HEK293 (cell line): Measurements from ENCODE around the gene MLKL.
"Not testable (repeated sequence)": the region's sequence is repeated elsewhere in the genome, so short reads cannot be mapped to it uniquely, and the experiment has no call there.

ENCODE experiments used
- CTCF ChIA-PET: fragments of 350-600 bp; formaldehyde crosslinking; extraction: SDS; loops from one replicate; lab custom pipeline; 2021; ENCODE audit warnings: antibody characterized with exemption; lab: Yijun Ruan, JAX
- POLR2A ChIA-PET: fragments of 300-600 bp; formaldehyde crosslinking; extraction: SDS; loops from one replicate; lab custom pipeline; 2020; ENCODE audit warnings: antibody characterized with exemption, inconsistent platforms; lab: Yijun Ruan, JAX
- H3K27ac ChIP-seq: fragments of 200-500 bp; sonication (Bioruptor generic); 2 replicates; pipeline ENCODE4 v1.5.1; 2014; ENCODE audit warnings: low read depth, low read length, control low read depth, inconsistent platforms; ENCODE audit errors: extremely low read depth
- H3K36me3 ChIP-seq, 2 experiments: fragments of 200-500 bp in 1 of 2; sonication (Bioruptor generic) in 1 of 2; 1 replicate in 1 of 2; 2 replicates in 1 of 2; pipeline ENCODE4 v1.5.1; 2014 to 2017; ENCODE audit warnings: inconsistent platforms in 2 of 2, low read length in 2 of 2; ENCODE audit not compliant: control insufficient read depth in 2 of 2, insufficient read depth in 1 of 2
- H3K4me1 ChIP-seq: fragments of 200-500 bp; sonication (Bioruptor generic); 2 replicates; pipeline ENCODE4 v1.5.1; 2014; ENCODE audit warnings: mild to moderate bottlenecking, low read length, inconsistent platforms; ENCODE audit not compliant: control insufficient read depth, insufficient read depth
- H3K4me3 ChIP-seq: 2 replicates; pipeline ENCODE4 v1.5.1; 2011; ENCODE audit warnings: low read depth, mild to moderate bottlenecking, control low read depth, low read length, moderate library complexity
- H3K9me3 ChIP-seq: fragments of 200-500 bp; sonication (Bioruptor generic); 2 replicates; pipeline ENCODE4 v1.5.1; 2014; ENCODE audit warnings: low read depth, low read length, inconsistent platforms; ENCODE audit not compliant: control insufficient read depth, insufficient read depth
- ELK4 ChIP-seq: IDR thresholded peaks from 2 replicates; pipeline ENCODE4 v1.6.1; 2011; ENCODE audit warnings: mild to moderate bottlenecking, low read depth, low read length, borderline replicate concordance
- REST ChIP-seq: fragments of 450-650 bp; formaldehyde crosslinking; IDR thresholded peaks from 2 replicates; pipeline ENCODE4 v1.5.1; 2016; ENCODE audit warnings: missing biosample characterization, missing genetic modification characterization
- ZBTB17 ChIP-seq: fragments of 450-650 bp; formaldehyde crosslinking; IDR thresholded peaks from 2 replicates; pipeline ENCODE4 v1.5.1; 2016; ENCODE audit warnings: missing biosample characterization, missing genetic modification characterization
- ZBTB6 ChIP-seq: fragments of 450-650 bp; formaldehyde crosslinking; IDR thresholded peaks from 2 replicates; pipeline ENCODE4 v1.5.1; 2017; ENCODE audit warnings: missing biosample characterization, missing genetic modification characterization
- ZEB2 ChIP-seq: fragments of 450-650 bp; formaldehyde crosslinking; IDR thresholded peaks from 2 replicates; pipeline ENCODE4 v1.5.1; 2016; ENCODE audit warnings: missing biosample characterization, missing genetic modification characterization
- ZFP37 ChIP-seq: fragments of 450-650 bp; formaldehyde crosslinking; IDR thresholded peaks from 2 replicates; pipeline ENCODE4 v1.5.1; 2016; ENCODE audit warnings: missing biosample characterization, missing genetic modification characterization
- ZNF433 ChIP-seq: fragments of 450-650 bp; formaldehyde crosslinking; IDR thresholded peaks from 2 replicates; pipeline ENCODE4 v1.5.1; 2016; ENCODE audit warnings: missing biosample characterization, missing genetic modification characterization, low read depth
- ZNF555 ChIP-seq: fragments of 450-650 bp; formaldehyde crosslinking; conservative IDR thresholded peaks from 2 replicates; pipeline ENCODE4 v1.5.1; 2017; ENCODE audit warnings: missing biosample characterization, mild to moderate bottlenecking, missing genetic modification characterization, inconsistent platforms
- ZNF560 ChIP-seq: fragments of 450-650 bp; formaldehyde crosslinking; IDR thresholded peaks from 2 replicates; pipeline ENCODE4 v1.5.1; 2017; ENCODE audit warnings: missing biosample characterization, missing genetic modification characterization, borderline replicate concordance
- ZNF610 ChIP-seq: fragments of 450-650 bp; formaldehyde crosslinking; IDR thresholded peaks from 2 replicates; pipeline ENCODE4 v1.5.1; 2016; ENCODE audit warnings: missing biosample characterization, missing genetic modification characterization, borderline replicate concordance
- ZSCAN4 ChIP-seq: fragments of 450-650 bp; formaldehyde crosslinking; IDR thresholded peaks from 2 replicates; pipeline ENCODE4 v1.5.1; 2017; ENCODE audit warnings: missing biosample characterization, missing genetic modification characterization

The MLKL gene

GRCh38 chr16:74724820-74725549 is 24.3 kb upstream of the MLKL start:
- Histone ChIP-seq H3K4me3 (no peak overlapping the region), H3K27ac (no peak overlapping the region), H3K36me3 (no peaks in the 10 kb centered on the region), H3K9me3 (no peaks in the 10 kb centered on the region; the same call in 1 of the 2 replicates), H3K4me1 (no peaks in the 10 kb centered on the region)
- CTCF ChIA-PET, result interaction anchor here (0.6 to 1.3 kb wide), 5 partner anchors 11 to 450 kb away, joined by 3 to 4 read pairs (median 3); no protein-coding TSS in a partner anchor
- no peak for TF ChIP-seq ZNF433
- no peak for TF ChIP-seq ZNF610 (tag by site-specific recombination)
- TF ChIP-seq ZSCAN4 (tag by site-specific recombination), result no peak
- TF ChIP-seq ZBTB17 (tag by site-specific recombination), result no peak
- no peak for TF ChIP-seq ZBTB6 (tag by site-specific recombination)
- TF ChIP-seq ZEB2 (tag by site-specific recombination), result no peak
- no peak for TF ChIP-seq ELK4
- TF ChIP-seq ZFP37, result no peak
- POLR2A ChIA-PET, result interaction anchor here (0.5 kb wide), 1 partner anchor 109 kb away, joined by 3 read pairs; no protein-coding TSS in a partner anchor

- ChIA-PET POLR2A (interaction anchor here (1.2 kb wide), 1 partner anchor 9 kb away, joined by 3 read pairs; no protein-coding TSS in a partner anchor), CTCF (interaction anchor here (0.6 to 1.9 kb wide), 3 partner anchors 13 to 142 kb away, joined by 3 to 7 read pairs (median 3); no protein-coding TSS in a partner anchor)
- Histone ChIP-seq H3K4me1 (no peaks in the 10 kb centered on the region), H3K4me3 (no peak overlapping the region), H3K9me3 (no peaks in the 10 kb centered on the region; the same call in 1 of the 2 replicates), H3K27ac (no peak overlapping the region), H3K36me3 (no peaks in the 10 kb centered on the region)
- TF ChIP-seq ZNF555 (tag by site-specific recombination) (no peak), ZNF560 (tag by site-specific recombination) (no peak), REST (tag by site-specific recombination) (peak; percentile 16; the same call in 1 of the 2 replicates)
Measured at GRCh38 chr16:74723256-74723655, 22.6 kb upstream of the MLKL start.

- ChIA-PET POLR2A (interaction anchor here (1.2 kb wide), 1 partner anchor 8 kb away, joined by 3 read pairs; no protein-coding TSS in a partner anchor), CTCF (interaction anchor here (1.9 kb wide), 1 partner anchor 141 kb away, joined by 7 read pairs; no protein-coding TSS in a partner anchor)
- H3K9me3 ChIP-seq, H3K4me1 ChIP-seq, H3K4me3 ChIP-seq, H3K36me3 ChIP-seq, H3K27ac ChIP-seq: not testable (repeated sequence)
Measured at GRCh38 chr16:74722156-74722555, 21.5 kb upstream of the MLKL start.
